A673 (cell line): ENCODE results near the gene SETD4. TPM values are rescaled to one million over a fixed set of nuclear protein-coding genes. Genes with fewer than 3 reads are reported as not detected.
"Not testable (repeated sequence)": the region's sequence is repeated elsewhere in the genome, so short reads cannot be mapped to it uniquely, and the experiment has no call there.

Experiments used
- BruUV-seq: library from RNA; stranded (reverse); fragments of 400-500 nt; replicated peaks from 2 replicates; lab custom pipeline; 2021; lab: Mats Ljungman, UMichigan
- CTCF ChIA-PET: fragments of 300-600 bp; sonication (Branson Sonifier 250); formaldehyde crosslinking; loops from one replicate; lab custom pipeline; 2022; ENCODE audit warnings: antibody characterized with exemption; lab: Charles Lee
- POLR2A ChIA-PET: fragments of 300-600 bp; sonication (Branson Sonifier 250); formaldehyde crosslinking; loops from one replicate; lab custom pipeline; 2022; ENCODE audit warnings: antibody characterized with exemption; ENCODE audit not compliant: low non-redundant PET; lab: Charles Lee
- DNase-seq: peaks from one replicate; pipeline ENCODE4 v3.0.0-alpha.2; 2015; ENCODE audit warnings: low spot score
- H3K27ac ChIP-seq: fragments of 200-600 bp; sonication (generic); 2 replicates; pipeline ENCODE4 v1.5.1; 2016; ENCODE audit warnings: mixed run types, low read depth, mild to moderate bottlenecking, mixed read lengths, antibody characterized with exemption, low read length; ENCODE audit not compliant: poor library complexity, severe bottlenecking
- H3K27me3 ChIP-seq: fragments of 200-600 bp; sonication (generic); replicated peaks from 2 replicates; pipeline ENCODE4 v1.6.1; 2017; ENCODE audit warnings: mixed run types, low read depth, mild to moderate bottlenecking, mixed read lengths, antibody characterized with exemption, low read length; ENCODE audit not compliant: insufficient read depth, poor library complexity
- H3K36me3 ChIP-seq: fragments of 200-600 bp; sonication (generic); 2 replicates; pipeline ENCODE4 v1.6.1; 2016; ENCODE audit warnings: mixed run types, mild to moderate bottlenecking, mixed read lengths, antibody characterized with exemption, low read length; ENCODE audit not compliant: insufficient read depth, poor library complexity, severe bottlenecking
- H3K4me1 ChIP-seq: fragments of 200-600 bp; sonication (generic); 2 replicates; pipeline ENCODE4 v1.6.1; 2017; ENCODE audit warnings: mixed run types, mild to moderate bottlenecking, mixed read lengths, antibody characterized with exemption, low read length; ENCODE audit not compliant: insufficient read depth, poor library complexity, severe bottlenecking
- H3K4me3 ChIP-seq: fragments of 200-600 bp; sonication (generic); 2 replicates; pipeline ENCODE4 v1.5.1; 2016; ENCODE audit warnings: low read depth, mixed run types, mild to moderate bottlenecking, mixed read lengths, low read length; ENCODE audit not compliant: poor library complexity, severe bottlenecking
- H3K9me3 ChIP-seq: fragments of 200-600 bp; sonication (generic); 2 replicates; pipeline ENCODE4 v1.6.1; 2016; ENCODE audit warnings: mixed run types, low read depth, mild to moderate bottlenecking, mixed read lengths, antibody characterized with exemption, low read length; ENCODE audit not compliant: poor library complexity, severe bottlenecking
- CTCF ChIP-seq: fragments of 300-800, 200-600 bp; sonication (generic); conservative IDR thresholded peaks from 2 replicates; pipeline ENCODE4 v1.5.1; 2017; ENCODE audit warnings: low read depth, mild to moderate bottlenecking, antibody characterized with exemption, low read length, moderate library complexity, mixed read lengths
- EZH2 ChIP-seq: fragments of 200-600 bp; sonication (generic); IDR thresholded peaks from 2 replicates; pipeline ENCODE4 v1.6.1; 2017; ENCODE audit warnings: borderline replicate concordance, low read depth, mild to moderate bottlenecking, mixed read lengths, antibody characterized with exemption, low read length; ENCODE audit not compliant: poor library complexity, severe bottlenecking
- intact Hi-C: fragments of 100-400 bp; cut with micrococcal nuclease; formaldehyde crosslinking; loops from one replicate; pipeline ENCODE4 v1.10.0; 2022; ENCODE audit not compliant: unreplicated experiment
- total RNA-seq: library from RNA; stranded (reverse); gene quantifications from 2 replicates; pipeline ENCODE4 v1.2.3, GENCODE V29; 2021

The SETD4 gene
- total RNA-seq, 1 experiment from 2014 or later = 29.3 TPM

- no TSS peak for BruUV-seq
Observed at GRCh38 chr21:36104317-36105300, 44.3 kb upstream of the SETD4 start.

GRCh38 chr21:36103434-36103833, 43.1 kb upstream of the SETD4 start:
- no peak for DNase-seq
- no peak overlapping the region for H3K4me3 ChIP-seq
- no peaks in the 10 kb centered on the region for H3K27me3 ChIP-seq
- no peak overlapping the region for H3K27ac ChIP-seq
- no peaks in the 10 kb centered on the region for H3K36me3 ChIP-seq
- ChIA-PET CTCF (no interaction called here), POLR2A (no interaction called here)
- H3K4me1 ChIP-seq = peaks cover 24% of the 10 kb centered on the region
- BruUV-seq = no TSS peak
- H3K9me3 ChIP-seq = no peaks in the 10 kb centered on the region
- TF ChIP-seq CTCF = no peak
- intact Hi-C loops = no loop called here

More at GRCh38 chr21:36104317-36105300, 44.3 kb upstream of the SETD4 start:
- DNase-seq = peak; percentile 63
- no peak overlapping the region for H3K27ac ChIP-seq
- CTCF ChIA-PET = interaction anchor here (0.6 to 0.7 kb wide), 3 partner anchors 8 to 536 kb away, joined by 3 to 9 read pairs (median 3); no protein-coding TSS in a partner anchor
- peaks cover 16% of the 10 kb centered on the region for H3K4me1 ChIP-seq
- H3K27me3 ChIP-seq = no peaks in the 10 kb centered on the region
- no peaks in the 10 kb centered on the region for H3K36me3 ChIP-seq
- H3K4me3 ChIP-seq = no peak overlapping the region
- no peak for TF ChIP-seq EZH2
- TF ChIP-seq CTCF = peak; percentile 66
- no peaks in the 10 kb centered on the region for H3K9me3 ChIP-seq
- POLR2A ChIA-PET = no interaction called here
- intact Hi-C loops = no loop called here

DNA sequence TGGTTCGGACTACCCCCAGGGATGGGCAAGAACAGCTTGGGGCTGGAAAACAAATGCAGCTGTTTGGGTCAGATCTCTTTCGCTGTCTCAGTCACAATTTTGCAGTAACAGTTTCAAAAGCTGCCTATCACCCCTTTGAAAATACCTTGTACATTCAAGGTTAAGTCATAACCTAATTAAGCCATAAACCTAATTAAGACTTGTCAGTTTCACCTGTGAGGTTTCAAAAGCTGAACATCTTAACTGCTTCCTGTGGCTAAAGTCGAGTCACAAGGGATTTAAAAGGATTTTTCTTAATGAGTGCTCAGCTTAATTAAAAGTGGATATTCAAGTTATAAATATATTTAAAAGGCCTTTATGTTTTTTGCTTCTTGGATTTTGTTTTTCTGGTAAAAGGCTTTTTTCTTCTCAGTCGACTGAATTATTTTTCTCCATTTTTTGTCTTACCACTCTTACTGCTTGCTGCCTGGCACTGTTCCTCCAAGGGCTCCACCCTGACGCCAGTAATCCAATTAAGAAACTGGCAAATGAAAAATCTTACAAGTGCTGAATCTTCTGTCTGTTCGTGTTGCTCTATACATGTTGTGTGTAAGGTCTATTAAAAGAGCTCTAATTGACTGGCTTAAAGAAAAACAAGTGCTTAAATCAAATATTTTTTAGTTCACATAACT, 40.8 kb upstream of the SETD4 start:
- intact Hi-C loops = no loop called here
- no peak overlapping the region for H3K27ac ChIP-seq
- DNase-seq = peak; percentile 78
- ChIA-PET POLR2A (no interaction called here), CTCF (no interaction called here)
- H3K27me3 ChIP-seq = no peaks in the 10 kb centered on the region
- TF ChIP-seq CTCF (no peak), EZH2 (no peak)
- H3K36me3 ChIP-seq = no peaks in the 10 kb centered on the region
- BruUV-seq = no TSS peak
- H3K4me3 ChIP-seq = no peak overlapping the region
- no peaks in the 10 kb centered on the region for H3K9me3 ChIP-seq
- H3K4me1 ChIP-seq = peaks cover 32% of the 10 kb centered on the region

DNA sequence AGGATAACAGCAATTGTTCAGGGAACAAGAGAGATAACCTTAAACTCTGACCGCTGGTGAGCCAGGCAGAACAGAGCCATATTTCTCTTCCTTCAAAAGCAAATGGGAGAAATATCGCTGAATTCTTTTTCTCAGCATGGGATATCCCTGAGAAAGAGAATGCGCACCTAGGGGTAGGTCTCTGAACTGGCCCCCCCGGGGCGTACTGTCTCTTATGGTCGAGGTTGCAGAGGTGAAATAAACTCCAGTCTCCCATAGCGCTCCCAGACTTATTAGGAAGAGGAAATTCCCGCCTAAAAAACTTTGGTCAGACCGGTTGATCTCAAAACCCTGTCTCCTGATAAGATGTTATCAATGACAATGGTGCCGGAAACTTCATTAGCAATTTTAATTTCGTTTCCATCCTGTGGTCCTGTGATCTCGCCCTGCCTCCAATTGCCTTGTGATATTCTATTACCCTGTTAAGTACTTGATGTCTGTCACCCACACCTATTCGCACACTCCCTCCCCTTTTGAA, 39.4 kb upstream of the SETD4 start:
- H3K27ac ChIP-seq, intact Hi-C loops, H3K4me3 ChIP-seq, H3K9me3 ChIP-seq, BruUV-seq, H3K27me3 ChIP-seq, H3K36me3 ChIP-seq, POLR2A ChIA-PET, CTCF ChIA-PET, DNase-seq: not testable (repeated sequence)
- peaks cover 32% of the 10 kb centered on the region for H3K4me1 ChIP-seq
